ENCODE measurements around the gene TSPAN14.
A peak's percentile ranks its signal among the peaks of the same experiment; 100 is the strongest.
"Not testable (repeated sequence)": the region's sequence is repeated elsewhere in the genome, so short reads cannot be mapped to it uniquely, and the experiment has no call there.

Gene TSPAN14

GRCh38 chr10:80453842-80454512 lies at the start of gene TSPAN14:
TSS of gene TSPAN14 (plus strand) at chr10:80454310. CDS start at chr10:80489234, 34,924 bp downstream.
- FAIRE-seq (no peak), DNase-seq (ENCODE audit: insufficient read length, low spot score) (peak; percentile 72)

GRCh38 chr10:80405035-80405434 lies 49.1 kb upstream of the TSPAN14 start:
- FAIRE-seq (no peak), DNase-seq (ENCODE audit: insufficient read length, low spot score) (no peak)

- FAIRE-seq (no peak), DNase-seq (ENCODE audit: insufficient read length, low spot score) (no peak)
Measured at GRCh38 chr10:80405626-80406025, 48.5 kb upstream of the TSPAN14 start.

- no peak for DNase-seq (ENCODE audit: insufficient read length, low spot score)
- no peak for FAIRE-seq
Measured at GRCh38 chr10:80406204-80406603, 47.9 kb upstream of the TSPAN14 start.

GRCh38 chr10:80407812-80408241 lies 46.3 kb upstream of the TSPAN14 start:
- DNase-seq (ENCODE audit: insufficient read length, low spot score) (no peak), FAIRE-seq (no peak)

GRCh38 chr10:80408242-80409101 lies 45.6 kb upstream of the TSPAN14 start, which contains the start of gene PRXL2A:
TSS of gene PRXL2A (plus strand) at chr10:80408551. CDS start at chr10:80420468, 11,917 bp downstream.
- peak; percentile 85 for DNase-seq (ENCODE audit: insufficient read length, low spot score)
- no peak for FAIRE-seq

GRCh38 chr10:80409121-80409520 lies 45.0 kb upstream of the TSPAN14 start:
- FAIRE-seq (no peak), DNase-seq (ENCODE audit: insufficient read length, low spot score) (no peak)

GRCh38 chr10:80410122-80410521 lies 44.0 kb upstream of the TSPAN14 start:
- DNase-seq (ENCODE audit: insufficient read length, low spot score) (no peak), FAIRE-seq (no peak)

- DNase-seq (ENCODE audit: insufficient read length, low spot score) (no peak), FAIRE-seq (no peak)
Measured at GRCh38 chr10:80410578-80411145, 43.4 kb upstream of the TSPAN14 start.

GRCh38 chr10:80411267-80411668 lies 42.8 kb upstream of the TSPAN14 start:
- FAIRE-seq (no peak), DNase-seq (ENCODE audit: insufficient read length, low spot score) (no peak)

- no peak for FAIRE-seq
Measured at GRCh38 chr10:80411681-80412220, 42.4 kb upstream of the TSPAN14 start.

GRCh38 chr10:80412486-80412885 lies 41.6 kb upstream of the TSPAN14 start:
- no peak for FAIRE-seq
- DNase-seq (ENCODE audit: insufficient read length, low spot score): no peak

More at GRCh38 chr10:80411681-80412220, 42.4 kb upstream of the TSPAN14 start:
- DNase-seq (ENCODE audit: insufficient read length, low spot score): no peak

GRCh38 chr10:80413271-80413996 lies 40.7 kb upstream of the TSPAN14 start:
- peak; percentile 34 for DNase-seq (ENCODE audit: insufficient read length, low spot score)
- FAIRE-seq: no peak

- DNase-seq (ENCODE audit: insufficient read length, low spot score) (no peak), FAIRE-seq (no peak)
Measured at GRCh38 chr10:80414142-80414895, 39.8 kb upstream of the TSPAN14 start.

- DNase-seq (ENCODE audit: insufficient read length, low spot score) (no peak), FAIRE-seq (no peak)
Measured at GRCh38 chr10:80415734-80416478, 38.2 kb upstream of the TSPAN14 start.

GRCh38 chr10:80416479-80417098 lies 37.5 kb upstream of the TSPAN14 start:
- FAIRE-seq: no peak

GRCh38 chr10:80417256-80417655 lies 36.9 kb upstream of the TSPAN14 start:
- DNase-seq (ENCODE audit: insufficient read length, low spot score); FAIRE-seq: not testable (repeated sequence)

More at GRCh38 chr10:80416479-80417098, 37.5 kb upstream of the TSPAN14 start:
- no peak for DNase-seq (ENCODE audit: insufficient read length, low spot score)

- DNase-seq (ENCODE audit: insufficient read length, low spot score): no peak
- FAIRE-seq: no peak
Measured at GRCh38 chr10:80421050-80421706, 32.9 kb upstream of the TSPAN14 start.
